VCaP (cell line): Measurements from ENCODE around the gene LNP1.

Experiments
- H3K27ac ChIP-seq: fragments of 450-650 bp; 2 replicates; pipeline ENCODE4 v1.5.1; 2017
- TF ChIP-seq, protein P1 (sequence below): fragments of 450-650 bp; conservative IDR thresholded peaks from 2 replicates; pipeline ENCODE4 v1.5.1; 2017; ENCODE audit warnings: mild to moderate bottlenecking, moderate library complexity

LNP1 gene

DNA sequence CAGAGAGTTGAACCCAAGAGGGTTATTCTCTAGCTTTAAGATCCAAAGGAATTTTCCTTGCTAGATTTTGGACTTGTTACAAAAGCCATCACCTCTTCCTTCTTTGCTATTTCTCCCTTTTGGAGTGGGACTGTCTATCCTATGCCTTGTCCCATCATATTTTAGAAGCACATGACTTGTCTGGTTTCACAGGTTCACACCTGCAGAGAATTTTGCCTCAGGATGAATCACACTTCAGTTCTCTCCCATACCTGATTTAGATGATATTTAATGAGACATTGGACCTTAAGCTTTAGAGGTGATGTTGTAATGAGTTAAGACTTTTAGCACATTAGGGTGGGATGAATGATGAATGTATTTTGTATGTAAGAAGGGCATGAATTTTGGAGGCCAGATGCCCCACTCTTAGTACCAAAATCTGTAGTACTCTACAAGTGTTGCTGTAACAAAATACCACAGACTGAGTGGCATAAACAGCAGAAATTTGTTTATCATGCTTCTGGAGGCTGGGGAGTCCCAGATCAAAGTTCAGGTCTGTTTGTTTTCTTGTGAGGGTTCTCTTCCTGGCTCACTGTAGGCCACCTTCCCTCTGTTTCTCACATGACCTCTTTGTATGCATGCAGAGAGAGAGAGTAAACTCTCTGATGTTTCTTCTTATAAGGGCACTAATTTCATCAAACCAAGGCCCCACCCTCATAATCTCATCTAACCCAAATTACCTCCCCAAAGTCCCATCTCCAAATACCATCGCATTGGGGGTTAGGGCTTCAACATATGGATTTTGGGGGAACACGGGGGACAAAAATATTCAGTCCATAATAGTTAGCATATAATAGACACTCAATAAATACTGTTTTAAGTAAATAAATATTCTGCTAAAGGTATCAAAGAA, 10.0 kb downstream of the LNP1 start:
- TF ChIP-seq, protein P1, sequence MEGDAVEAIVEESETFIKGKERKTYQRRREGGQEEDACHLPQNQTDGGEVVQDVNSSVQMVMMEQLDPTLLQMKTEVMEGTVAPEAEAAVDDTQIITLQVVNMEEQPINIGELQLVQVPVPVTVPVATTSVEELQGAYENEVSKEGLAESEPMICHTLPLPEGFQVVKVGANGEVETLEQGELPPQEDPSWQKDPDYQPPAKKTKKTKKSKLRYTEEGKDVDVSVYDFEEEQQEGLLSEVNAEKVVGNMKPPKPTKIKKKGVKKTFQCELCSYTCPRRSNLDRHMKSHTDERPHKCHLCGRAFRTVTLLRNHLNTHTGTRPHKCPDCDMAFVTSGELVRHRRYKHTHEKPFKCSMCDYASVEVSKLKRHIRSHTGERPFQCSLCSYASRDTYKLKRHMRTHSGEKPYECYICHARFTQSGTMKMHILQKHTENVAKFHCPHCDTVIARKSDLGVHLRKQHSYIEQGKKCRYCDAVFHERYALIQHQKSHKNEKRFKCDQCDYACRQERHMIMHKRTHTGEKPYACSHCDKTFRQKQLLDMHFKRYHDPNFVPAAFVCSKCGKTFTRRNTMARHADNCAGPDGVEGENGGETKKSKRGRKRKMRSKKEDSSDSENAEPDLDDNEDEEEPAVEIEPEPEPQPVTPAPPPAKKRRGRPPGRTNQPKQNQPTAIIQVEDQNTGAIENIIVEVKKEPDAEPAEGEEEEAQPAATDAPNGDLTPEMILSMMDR: no peak
- H3K27ac ChIP-seq: no peak overlapping the region

DNA sequence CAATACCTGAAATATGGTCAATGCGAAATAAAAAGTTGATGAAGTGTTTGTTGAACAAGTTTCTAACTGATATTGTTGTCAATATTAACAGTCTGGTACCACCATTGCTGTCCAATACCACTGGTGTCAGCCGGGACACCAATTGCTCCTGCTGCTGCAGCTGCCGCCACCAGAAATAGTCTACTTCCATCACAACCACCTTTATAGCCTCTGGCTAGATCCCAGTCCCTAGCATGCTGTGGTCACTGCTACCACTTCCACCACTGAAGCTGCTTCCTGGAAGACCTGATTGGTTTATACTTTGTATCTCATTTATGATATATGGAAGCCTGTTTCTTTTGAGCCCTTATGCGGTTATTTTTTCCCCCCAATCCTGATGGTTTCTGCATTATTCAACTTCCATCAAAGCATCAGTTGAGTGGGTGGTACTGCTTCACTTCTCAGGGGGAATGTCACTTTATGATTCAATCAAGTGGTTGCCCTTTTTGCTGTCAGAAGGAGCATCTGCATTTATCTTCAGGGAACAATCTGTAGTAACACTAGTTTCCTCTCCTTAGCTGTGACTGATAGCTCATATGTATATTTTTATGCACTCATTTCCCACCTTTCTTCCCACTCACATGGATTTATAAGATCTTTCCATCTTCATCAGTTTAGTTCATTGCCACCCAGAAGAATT, 11.7 kb downstream of the LNP1 start:
- TF ChIP-seq, protein P1: no peak

DNA sequence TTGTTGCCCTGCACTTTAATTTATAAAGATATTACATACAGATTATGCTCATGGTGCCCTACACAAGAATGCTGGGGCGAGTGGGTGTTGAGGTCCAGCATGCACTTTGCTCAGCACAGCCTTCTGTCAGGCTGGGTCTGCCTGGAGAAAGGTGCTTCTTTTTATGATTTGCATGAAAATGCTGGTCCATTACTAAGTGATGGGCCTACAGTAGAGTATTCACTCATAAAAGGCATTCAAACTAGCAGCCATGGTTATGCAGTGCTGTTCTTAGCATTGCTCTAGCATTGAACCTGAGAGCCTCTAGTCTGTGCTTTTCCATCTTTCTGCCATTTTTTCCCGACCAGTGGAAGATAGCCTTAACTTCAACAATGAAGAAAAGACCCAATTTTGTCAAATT, 12.3 kb downstream of the LNP1 start:
- TF ChIP-seq, protein P1: no peak

More for the DNA sequence above, 11.7 kb downstream of the LNP1 start:
- H3K27ac ChIP-seq: no peak overlapping the region

DNA sequence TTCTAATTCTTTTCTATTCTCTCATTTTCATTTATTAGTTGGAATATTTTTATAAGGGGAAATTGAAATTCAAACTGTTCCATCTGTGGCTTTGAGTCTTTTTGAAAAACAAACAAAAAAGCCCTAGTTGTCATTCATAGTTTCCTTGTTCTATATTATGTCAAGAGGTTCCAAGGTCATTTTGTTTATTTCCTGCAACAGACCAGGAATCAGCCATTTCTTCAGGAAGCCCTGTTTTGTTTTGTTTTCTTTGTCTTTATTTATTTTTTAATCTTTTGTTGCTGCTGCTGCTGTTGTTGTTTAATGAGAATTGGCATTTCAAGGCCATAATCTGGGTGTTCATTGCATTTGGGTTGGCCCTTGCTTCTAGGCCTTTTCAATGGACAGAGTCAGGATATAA, 14.8 kb downstream of the LNP1 start:
- no peak overlapping the region for H3K27ac ChIP-seq
- TF ChIP-seq, protein P1: no peak

More for the DNA sequence above, 12.3 kb downstream of the LNP1 start:
- H3K27ac ChIP-seq: no peak overlapping the region

DNA sequence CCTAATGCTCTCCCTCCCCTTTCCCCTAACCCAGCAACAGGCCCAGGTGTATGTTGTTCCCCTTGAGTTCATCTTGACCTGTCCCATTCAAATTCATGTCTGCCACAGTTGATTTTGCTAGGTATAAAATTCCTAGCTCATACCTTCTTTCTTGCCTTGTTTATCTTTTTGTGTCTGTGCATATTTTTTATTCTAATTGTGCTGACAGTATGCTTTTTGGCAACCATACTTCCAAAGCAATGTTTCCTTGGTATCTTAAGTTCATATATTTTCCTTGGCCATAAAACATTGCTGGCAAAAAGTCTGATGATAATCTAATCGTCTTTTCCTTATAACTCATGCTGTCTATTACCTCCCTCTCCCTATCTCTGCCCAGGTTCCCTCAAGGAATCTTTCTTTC, 15.5 kb downstream of the LNP1 start:
- no peak overlapping the region for H3K27ac ChIP-seq
- TF ChIP-seq, protein P1: no peak

DNA sequence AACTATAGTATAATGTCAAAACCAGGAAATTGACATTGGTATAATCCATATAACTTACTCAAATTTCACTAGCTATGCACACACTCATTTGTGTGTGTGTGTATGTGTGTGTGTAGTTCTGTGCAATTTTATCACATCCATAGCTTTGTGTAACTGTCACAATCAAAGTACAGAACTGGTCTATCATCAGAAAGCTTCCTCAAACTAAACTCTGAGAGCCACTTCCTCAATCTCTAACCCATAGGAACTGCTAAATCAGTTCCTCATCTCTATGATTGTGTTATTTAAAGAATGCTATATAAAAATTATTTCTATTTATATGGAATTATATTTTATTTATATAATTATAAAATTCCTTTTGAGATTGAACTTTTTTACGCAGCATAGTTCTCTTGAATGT, 18.1 kb downstream of the LNP1 start:
- H3K27ac ChIP-seq: no peak overlapping the region
- TF ChIP-seq, protein P1: no peak

DNA sequence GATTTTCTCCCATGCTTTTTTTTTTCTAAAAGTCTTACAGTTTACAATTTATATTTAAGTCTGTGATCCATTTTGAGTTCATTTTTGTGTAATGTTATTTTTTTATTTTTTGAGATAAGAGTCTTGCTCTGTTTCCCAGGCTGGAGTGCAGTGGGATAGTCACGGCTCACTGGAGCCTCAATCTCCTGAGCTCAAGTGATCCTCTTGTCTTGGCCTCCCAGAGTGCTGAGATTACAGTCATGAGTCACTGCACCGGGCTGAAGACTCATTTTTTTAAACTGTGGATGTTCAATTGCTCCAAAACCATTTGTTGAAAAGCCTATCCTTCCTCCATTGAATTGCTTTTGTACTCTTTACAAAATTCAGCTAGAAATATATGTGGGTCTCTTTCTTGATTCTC, 19.5 kb downstream of the LNP1 start:
- TF ChIP-seq, protein P1: no peak
- H3K27ac ChIP-seq: no peak overlapping the region
